Measurements from ENCODE around the gene MYO7B. TPM values are rescaled to one million over a fixed set of nuclear protein-coding genes. Genes with fewer than 3 reads are reported as not detected.
A peak's percentile ranks its signal among the peaks of the same experiment; 100 is the strongest.

MYO7B gene
- total RNA-seq, 1 experiment from 2014 or later = 28.0 TPM

GRCh38 chr2:127486247-127487058, 49.0 kb upstream of the MYO7B start:
- POLR2A ChIA-PET (ENCODE audit: unreplicated experiment) = no interaction called here
- Histone ChIP-seq H3K9ac (ENCODE audit: low read length) (no peak overlapping the region), H3K79me2 (ENCODE audit: low read length) (no peaks in the 10 kb centered on the region), H3K27me3 (ENCODE audit: low read length) (no peaks in the 10 kb centered on the region), H4K20me1 (ENCODE audit: low read length) (no peaks in the 10 kb centered on the region), H3K9me2 (replicated peaks; ENCODE audit: low read length) (no peaks in the 10 kb centered on the region), H3K9me3 (ENCODE audit: low read length) (no peaks in the 10 kb centered on the region), H3K4me2 (ENCODE audit: low read length) (no peak overlapping the region), H3K36me3 (ENCODE audit: low read depth, low read length) (peaks cover 85% of the 10 kb centered on the region), H3K4me1 (ENCODE audit: insufficient read depth, low read length) (no peaks in the 10 kb centered on the region), H2AFZ (ENCODE audit: low read length) (no peak overlapping the region), H3K27ac (ENCODE audit: low read length) (no peak overlapping the region), H3F3A (ENCODE audit: low read length, unreplicated experiment) (no peaks in the 10 kb centered on the region), H3K4me3 (ENCODE audit: low read length) (no peak overlapping the region)
- ATAC-seq = no peak
- no peak for DNase-seq
- no TSS peak for BruUV-seq (replicated peaks)
- TF ChIP-seq CTCF (conservative IDR thresholded peaks at IDR 0.05; ENCODE audit: low read depth, low read length) = no peak
- TF ChIP-seq EZH2phosphoT487 (IDR thresholded peaks at IDR 0.05; ENCODE audit: borderline replicate concordance, low read length) = no peak
- no peak for TF ChIP-seq EZH2 (IDR thresholded peaks at IDR 0.05; ENCODE audit: low read length, unreplicated experiment)
- intact Hi-C loops (cut with micrococcal nuclease) = no loop called here
- CTCF ChIA-PET = interaction anchor here (0.7 kb wide), 1 partner anchor 189 kb away, joined by 4 read pairs; the partner anchor contains the start of gene LIMS2

- no peaks in the 10 kb centered on the region for H3K9me3 ChIP-seq (ENCODE audit: low read length)
- H3K4me3 ChIP-seq (ENCODE audit: low read length) = no peak overlapping the region
- intact Hi-C loops (cut with micrococcal nuclease) = no loop called here
- no peaks in the 10 kb centered on the region for H4K20me1 ChIP-seq (ENCODE audit: low read length)
- peaks cover 4% of the 10 kb centered on the region for H3F3A ChIP-seq (ENCODE audit: low read length, unreplicated experiment)
- BruUV-seq (replicated peaks) = no TSS peak
- no peaks in the 10 kb centered on the region for H3K27me3 ChIP-seq (ENCODE audit: low read length)
- POLR2A ChIA-PET (ENCODE audit: unreplicated experiment) = no interaction called here
- no peaks in the 10 kb centered on the region for H3K79me2 ChIP-seq (ENCODE audit: low read length)
- no peaks in the 10 kb centered on the region for H3K4me1 ChIP-seq (ENCODE audit: insufficient read depth, low read length)
- H2AFZ ChIP-seq (ENCODE audit: low read length) = no peak overlapping the region
- CTCF ChIA-PET = no interaction called here
- DNase-seq (no peak), ATAC-seq (no peak)
- H3K27ac ChIP-seq (ENCODE audit: low read length) = no peak overlapping the region
- no peak overlapping the region for H3K4me2 ChIP-seq (ENCODE audit: low read length)
- no peaks in the 10 kb centered on the region for H3K9me2 ChIP-seq (replicated peaks; ENCODE audit: low read length)
- peaks cover 88% of the 10 kb centered on the region for H3K36me3 ChIP-seq (ENCODE audit: low read depth, low read length)
- no peak for TF ChIP-seq CTCF (conservative IDR thresholded peaks at IDR 0.05; ENCODE audit: low read depth, low read length)
- TF ChIP-seq EZH2 (IDR thresholded peaks at IDR 0.05; ENCODE audit: low read length, unreplicated experiment) = no peak
- TF ChIP-seq EZH2phosphoT487 (IDR thresholded peaks at IDR 0.05; ENCODE audit: borderline replicate concordance, low read length) = no peak
- H3K9ac ChIP-seq (ENCODE audit: low read length) = no peak overlapping the region
These were observed 45.2 kb upstream of the MYO7B start for GRCh38 chr2:127490283-127490682.

- peak; percentile 33; the same call in 1 of the 2 replicates for ATAC-seq
These were observed 37.1 kb upstream of the MYO7B start for GRCh38 chr2:127498386-127498785.

More at GRCh38 chr2:127498386-127498785, 37.1 kb upstream of the MYO7B start:
- ChIA-PET CTCF (no interaction called here), POLR2A (ENCODE audit: unreplicated experiment) (no interaction called here)
- Histone ChIP-seq H3K9me2 (replicated peaks; ENCODE audit: low read length) (no peaks in the 10 kb centered on the region), H3K36me3 (ENCODE audit: low read depth, low read length) (peaks cover 82% of the 10 kb centered on the region), H3K4me2 (ENCODE audit: low read length) (0 out of 2 replicates have a peak overlapping the region, but pooled peaks have one; percentile 5), H3F3A (ENCODE audit: low read length, unreplicated experiment) (no peaks in the 10 kb centered on the region), H3K4me1 (ENCODE audit: insufficient read depth, low read length) (peaks cover 17% of the 10 kb centered on the region), H3K27me3 (ENCODE audit: low read length) (no peaks in the 10 kb centered on the region), H3K9me3 (ENCODE audit: low read length) (no peaks in the 10 kb centered on the region), H2AFZ (ENCODE audit: low read length) (no peak overlapping the region), H3K27ac (ENCODE audit: low read length) (peak overlapping the region; percentile 18), H3K79me2 (ENCODE audit: low read length) (peaks cover 15% of the 10 kb centered on the region), H3K9ac (ENCODE audit: low read length) (no peak overlapping the region), H4K20me1 (ENCODE audit: low read length) (no peaks in the 10 kb centered on the region), H3K4me3 (ENCODE audit: low read length) (no peak overlapping the region)
- DNase-seq = peak; percentile 83
- intact Hi-C loops (cut with micrococcal nuclease) = no loop called here
- no TSS peak for BruUV-seq (replicated peaks)
- TF ChIP-seq EZH2 (IDR thresholded peaks at IDR 0.05; ENCODE audit: low read length, unreplicated experiment) = no peak
- no peak for TF ChIP-seq CTCF (conservative IDR thresholded peaks at IDR 0.05; ENCODE audit: low read depth, low read length)
